Common myeloid progenitor, CD34-positive (primary cell): ENCODE measurements around the gene MARCHF4. TPM values are rescaled to one million over a fixed set of nuclear protein-coding genes. Genes with fewer than 3 reads are reported as not detected.

Experiments
- CTCF ChIA-PET: fragments of 350-600 bp; sonication (Branson Sonifier 250); formaldehyde crosslinking; loops from one replicate; lab custom pipeline; 2021; ENCODE audit warnings: antibody characterized with exemption; lab: Charles Lee
- POLR2A ChIA-PET: fragments of 350-600 bp; sonication (Branson Sonifier 250); formaldehyde crosslinking; loops from one replicate; lab custom pipeline; 2021; ENCODE audit warnings: antibody characterized with exemption; lab: Charles Lee
- DNase-seq, 3 donors: peaks; one replicate each; pipeline versions ENCODE4 v3.0.0 to v3.0.0-alpha.2; 2013
- H3K27ac ChIP-seq, 2 experiments: 1 replicate in 1 of 2; 2 replicates in 1 of 2; pipeline ENCODE4 v1.7.0; 2013; ENCODE audit warnings: inconsistent platforms in 2 of 2, low read length in 2 of 2, mild to moderate bottlenecking in 2 of 2, low read depth in 1 of 2, moderate library complexity in 1 of 2; ENCODE audit not compliant: severe bottlenecking in 2 of 2, insufficient read depth in 1 of 2, poor library complexity in 1 of 2
- H3K27me3 ChIP-seq, 5 experiments: replicated peaks in 2 of 5; 1 replicate in 3 of 5; 2 replicates in 2 of 5; pipeline versions ENCODE4 v1.6.1 to v1.7.0; 2013; ENCODE audit warnings: low read length in 4 of 5, mild to moderate bottlenecking in 2 of 5, moderate library complexity in 2 of 5, inconsistent platforms in 1 of 5; ENCODE audit not compliant: insufficient read depth in 5 of 5, control insufficient read depth in 4 of 5
- H3K36me3 ChIP-seq, 4 experiments: 1 replicate in 2 of 4; 2 replicates in 2 of 4; pipeline versions ENCODE4 v1.6.1 to v1.7.0; 2013; ENCODE audit warnings: low read length in 3 of 4, control low read depth in 1 of 4, mild to moderate bottlenecking in 1 of 4; ENCODE audit not compliant: control insufficient read depth in 4 of 4, insufficient read depth in 4 of 4
- H3K4me1 ChIP-seq, 4 experiments: 1 replicate in 3 of 4; 2 replicates in 1 of 4; pipeline versions ENCODE4 v1.6.1 to v1.7.1; 2013; ENCODE audit warnings: low read length in 3 of 4, mild to moderate bottlenecking in 3 of 4, control low read depth in 1 of 4, inconsistent platforms in 1 of 4, moderate library complexity in 1 of 4; ENCODE audit not compliant: control insufficient read depth in 4 of 4, insufficient read depth in 4 of 4; ENCODE audit errors: control extremely low read depth in 1 of 4
- H3K4me3 ChIP-seq, 7 experiments: 1 replicate in 4 of 7; 2 replicates in 3 of 7; pipeline versions ENCODE4 v1.5.1 to v1.7.0; 2013; ENCODE audit warnings: mild to moderate bottlenecking in 7 of 7, low read length in 6 of 7, moderate library complexity in 6 of 7, inconsistent platforms in 2 of 7, low read depth in 2 of 7, control low read depth in 1 of 7; ENCODE audit not compliant: insufficient read depth in 4 of 7, control insufficient read depth in 1 of 7; ENCODE audit errors: extremely low read depth in 1 of 7
- H3K9me3 ChIP-seq, 5 experiments: 1 replicate in 4 of 5; 2 replicates in 1 of 5; pipeline versions ENCODE4 v1.6.1 to v1.7.1; 2013; ENCODE audit warnings: low read length in 4 of 5, mild to moderate bottlenecking in 2 of 5, inconsistent platforms in 1 of 5, low read depth in 1 of 5, moderate library complexity in 1 of 5; ENCODE audit not compliant: control insufficient read depth in 4 of 5, insufficient read depth in 2 of 5; ENCODE audit errors: control extremely low read depth in 1 of 5
- WGBS: methylation state at CpG from one replicate; pipeline ENCODE4 v1.1.5; 2013; ENCODE audit not compliant: insufficient coverage; 5-methylcytosine and 5-hydroxymethylcytosine counted together
- polyA plus RNA-seq: library from polyadenylated mRNA; unstranded; fragments of 120-200 nt; gene quantifications from one replicate; pipeline ENCODE4 v1.2.1, GENCODE V29; 2013

The MARCHF4 gene, protein sequence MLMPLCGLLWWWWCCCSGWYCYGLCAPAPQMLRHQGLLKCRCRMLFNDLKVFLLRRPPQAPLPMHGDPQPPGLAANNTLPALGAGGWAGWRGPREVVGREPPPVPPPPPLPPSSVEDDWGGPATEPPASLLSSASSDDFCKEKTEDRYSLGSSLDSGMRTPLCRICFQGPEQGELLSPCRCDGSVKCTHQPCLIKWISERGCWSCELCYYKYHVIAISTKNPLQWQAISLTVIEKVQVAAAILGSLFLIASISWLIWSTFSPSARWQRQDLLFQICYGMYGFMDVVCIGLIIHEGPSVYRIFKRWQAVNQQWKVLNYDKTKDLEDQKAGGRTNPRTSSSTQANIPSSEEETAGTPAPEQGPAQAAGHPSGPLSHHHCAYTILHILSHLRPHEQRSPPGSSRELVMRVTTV
- 0.04 TPM for polyA plus RNA-seq

- ChIA-PET CTCF (interaction anchor here (0.9 kb wide), 1 partner anchor 27 kb away, joined by 3 read pairs; no protein-coding TSS in a partner anchor), POLR2A (interaction anchor here (0.5 kb wide), 1 partner anchor 22 kb away, joined by 4 read pairs; no protein-coding TSS in a partner anchor)
- no peaks in the 10 kb centered on the region for H3K9me3 ChIP-seq
- peaks cover 8 to 60% (median 37%) of the 10 kb centered on the region in 5 experiments for H3K27me3 ChIP-seq
- peaks cover 0 to 20% (median 17%) of the 10 kb centered on the region in 4 experiments for H3K4me1 ChIP-seq
- peak; percentile 53 to 79 (median 76) for DNase-seq
- H3K36me3 ChIP-seq = no peaks in the 10 kb centered on the region
- 2% methylated on average over 15 of the region's 60 CpGs for WGBS
- H3K27ac ChIP-seq = no peak within 1 kb of the TSS
- peak within 1 kb of the TSS in 6 of 7 experiments; percentile 14 to 63 (median 44) for H3K4me3 ChIP-seq
Measured at GRCh38 chr2:216371721-216372702, at the start of gene MARCHF4. Gene MARCHF4, minus strand, starts transcription at chr2:216372483. Its CDS starts 2,223 bp downstream, at chr2:216370260.

DNA sequence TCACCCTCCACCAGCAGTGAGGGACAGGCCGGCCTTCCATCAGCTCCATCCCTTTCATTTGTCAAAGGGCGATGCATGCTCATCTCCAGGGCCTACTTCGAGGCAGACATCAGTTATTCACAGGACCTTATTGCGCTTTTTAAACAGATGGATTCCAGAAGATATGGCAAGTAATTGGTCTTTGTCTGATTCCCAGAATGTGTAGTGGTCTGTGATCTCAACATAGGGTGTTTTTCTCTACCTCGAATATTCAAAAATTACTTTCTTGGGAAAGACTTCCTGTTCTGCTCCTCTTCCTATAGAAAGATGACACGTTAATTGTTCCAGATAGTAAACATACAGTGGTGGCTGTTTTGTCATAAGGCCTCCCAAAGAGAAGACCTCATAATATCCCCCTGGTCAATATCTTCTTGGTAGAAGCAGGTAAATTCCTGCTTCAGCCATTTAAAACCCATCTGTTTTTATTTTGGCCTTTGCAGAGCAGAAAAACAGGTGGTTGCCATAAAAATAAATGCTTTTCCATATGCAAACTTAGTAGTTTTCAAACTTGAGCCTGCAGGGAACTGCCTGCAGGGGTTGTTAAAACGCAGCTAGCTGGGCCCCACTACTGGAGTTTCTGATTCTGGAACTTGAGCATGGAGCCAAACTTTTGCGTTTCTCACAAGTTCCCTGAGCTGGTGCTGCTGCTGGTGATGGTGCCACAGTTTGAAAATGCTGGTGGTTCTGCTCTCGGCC, 48.3 kb upstream of the MARCHF4 start:
- CTCF ChIA-PET = no interaction called here
- POLR2A ChIA-PET = no interaction called here
- no peak for DNase-seq
- no peak overlapping the region for H3K4me3 ChIP-seq
- H3K27me3 ChIP-seq = no peaks in the 10 kb centered on the region
- H3K27ac ChIP-seq = no peak overlapping the region
- WGBS = 94% methylated on average over 9 of the region's 9 CpGs
- H3K36me3 ChIP-seq = peaks cover 33 to 84% (median 63%) of the 10 kb centered on the region in 4 experiments
- peaks cover 0 to 16% (median 7%) of the 10 kb centered on the region in 5 experiments for H3K9me3 ChIP-seq
- peaks cover 0 to 19% (median 12%) of the 10 kb centered on the region in 4 experiments for H3K4me1 ChIP-seq

DNA sequence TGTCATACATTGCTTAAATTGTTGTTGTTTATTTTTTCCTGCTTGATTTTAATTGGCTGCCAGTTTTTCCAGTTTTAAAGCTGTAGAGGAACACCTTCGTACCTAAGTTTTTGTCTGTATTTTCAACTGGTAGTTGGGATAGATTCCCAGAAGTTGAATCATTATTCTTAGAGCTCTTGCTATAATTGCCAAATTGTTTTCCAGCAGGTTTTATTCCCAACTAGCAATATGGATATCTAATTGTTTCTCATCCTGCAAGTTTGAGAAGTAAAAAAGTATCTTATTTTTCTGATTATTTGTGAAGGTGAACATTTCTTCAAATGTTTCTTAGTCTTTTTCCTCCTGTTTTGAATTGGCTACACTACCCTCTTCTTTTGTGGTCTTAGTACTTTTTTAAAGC, 46.7 kb upstream of the MARCHF4 start:
- POLR2A ChIA-PET = no interaction called here
- peaks cover 0 to 2% (median 0%) of the 10 kb centered on the region in 5 experiments for H3K9me3 ChIP-seq
- H3K27me3 ChIP-seq = no peaks in the 10 kb centered on the region
- peaks cover 0 to 19% (median 12%) of the 10 kb centered on the region in 4 experiments for H3K4me1 ChIP-seq
- H3K4me3 ChIP-seq = no peak overlapping the region
- H3K36me3 ChIP-seq = peaks cover 29 to 82% (median 56%) of the 10 kb centered on the region in 4 experiments
- no peak for DNase-seq
- CTCF ChIA-PET = interaction anchor here (0.6 to 1.1 kb wide), 4 partner anchors 13 to 379 kb away, joined by 3 read pairs; no protein-coding TSS in a partner anchor
- H3K27ac ChIP-seq = no peak overlapping the region
- whole genome bisulfite sequencing = no CpG with 5 or more reads among the region's 1 CpG

- 89% methylated on average over 4 of the region's 6 CpGs for WGBS
- DNase-seq = peak in 1 of 3 donors; percentile 8
- H3K4me1 ChIP-seq = peaks cover 0 to 22% (median 18%) of the 10 kb centered on the region in 4 experiments
- no peaks in the 10 kb centered on the region for H3K9me3 ChIP-seq
- H3K4me3 ChIP-seq = no peak overlapping the region
- POLR2A ChIA-PET = interaction anchor here (0.6 kb wide), 1 partner anchor 22 kb away, joined by 3 read pairs; no protein-coding TSS in a partner anchor
- peaks cover 10 to 59% (median 38%) of the 10 kb centered on the region in 4 experiments for H3K36me3 ChIP-seq
- H3K27ac ChIP-seq = peak overlapping the region in 1 of 2 experiments; percentile 1
- H3K27me3 ChIP-seq = no peaks in the 10 kb centered on the region
- CTCF ChIA-PET = interaction anchor here (0.9 to 3.8 kb wide), 3 partner anchors 10 to 100 kb away, joined by 3 to 30 read pairs (median 5); no protein-coding TSS in a partner anchor
Measured at GRCh38 chr2:216416571-216417307, 44.5 kb upstream of the MARCHF4 start.

DNA sequence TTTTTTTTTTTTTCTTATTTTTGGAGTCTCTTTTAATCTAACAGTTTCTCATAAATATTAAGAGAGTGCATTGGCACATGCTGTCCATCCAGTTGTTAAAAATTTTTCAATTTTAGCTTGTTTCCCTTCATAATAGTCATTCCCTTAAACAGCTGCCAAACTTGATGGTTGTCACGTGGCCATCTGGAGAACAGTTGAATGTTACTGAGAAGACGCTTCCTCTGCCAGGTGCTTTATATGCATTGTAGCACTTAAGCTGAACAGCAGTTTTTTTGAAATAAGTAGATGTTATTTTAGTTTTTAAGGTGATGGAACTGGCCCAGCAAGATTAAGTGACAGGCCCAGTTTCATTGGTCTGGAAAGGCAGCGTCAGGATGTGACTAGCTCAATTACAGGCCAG, 43.3 kb upstream of the MARCHF4 start:
- H3K4me3 ChIP-seq = no peak overlapping the region
- 100% methylated on average over 1 of the region's 3 CpGs for WGBS
- peaks cover 9 to 47% (median 31%) of the 10 kb centered on the region in 4 experiments for H3K36me3 ChIP-seq
- CTCF ChIA-PET = interaction anchor here (3.8 kb wide), 1 partner anchor 13 kb away, joined by 30 read pairs; no protein-coding TSS in a partner anchor
- no peaks in the 10 kb centered on the region for H3K9me3 ChIP-seq
- POLR2A ChIA-PET = no interaction called here
- peaks cover 0 to 26% (median 19%) of the 10 kb centered on the region in 4 experiments for H3K4me1 ChIP-seq
- no peak for DNase-seq
- no peak overlapping the region for H3K27ac ChIP-seq
- H3K27me3 ChIP-seq = no peaks in the 10 kb centered on the region
